LNCAP (cell line): ENCODE data around the gene AFF2.

Source experiments
- CTCF ChIP-seq: fragments of 450-650 bp; IDR thresholded peaks from 2 replicates; pipeline ENCODE4 v1.5.1; 2017; ENCODE audit warnings: mild to moderate bottlenecking

AFF2 gene

GRCh38 chrX:148933881-148934280, 433.5 kb downstream of the AFF2 start:
- no peak for TF ChIP-seq CTCF

- no peak for TF ChIP-seq CTCF
Measured at GRCh38 chrX:148938348-148938747, 437.9 kb downstream of the AFF2 start.

- TF ChIP-seq CTCF = no peak
Measured at GRCh38 chrX:148940411-148940996, 440.1 kb downstream of the AFF2 start.

- TF ChIP-seq CTCF = no peak
Measured at GRCh38 chrX:148942754-148943153, 442.3 kb downstream of the AFF2 start.

- TF ChIP-seq CTCF = no peak
Measured at GRCh38 chrX:148947399-148947975, 447.1 kb downstream of the AFF2 start.

- TF ChIP-seq CTCF = no peak
Measured at GRCh38 chrX:148956352-148956751, 455.9 kb downstream of the AFF2 start.

- no peak for TF ChIP-seq CTCF
Measured at GRCh38 chrX:148958901-148959300, 458.5 kb downstream of the AFF2 start.

GRCh38 chrX:148960060-148960459, 459.6 kb downstream of the AFF2 start:
- TF ChIP-seq CTCF = no peak
